ENCODE measurements around the gene CEP162.
"Not testable (repeated sequence)": the region's sequence is repeated elsewhere in the genome, so short reads cannot be mapped to it uniquely, and the experiment has no call there.

Gene CEP162

GRCh38 chr6:84086056-84086455 lies 141.4 kb downstream of the CEP162 start:
- DNase-seq (ENCODE audit: low read depth), result no peak

GRCh38 chr6:84084705-84085104 lies 142.7 kb downstream of the CEP162 start:
- DNase-seq (ENCODE audit: low read depth), result not testable (repeated sequence)

- DNase-seq (ENCODE audit: low read depth), result no peak
Observed at GRCh38 chr6:84082689-84083265, 144.7 kb downstream of the CEP162 start.

- no peak for DNase-seq (ENCODE audit: low read depth)
Observed at GRCh38 chr6:84081222-84081621, 146.2 kb downstream of the CEP162 start.

- DNase-seq (ENCODE audit: low read depth), result no peak
Observed at GRCh38 chr6:84078335-84078734, 149.1 kb downstream of the CEP162 start.

- DNase-seq (ENCODE audit: low read depth), result no peak
Observed at GRCh38 chr6:84077645-84078044, 149.8 kb downstream of the CEP162 start.

- DNase-seq (ENCODE audit: low read depth), result no peak
Observed at GRCh38 chr6:84074988-84075781, 152.3 kb downstream of the CEP162 start.

Measured in CMK (cell line).